Upper lobe of left lung (tissue), 6 donors: ENCODE data around the gene PUM2. TPM values are rescaled to one million over a fixed set of nuclear protein-coding genes. Genes with fewer than 3 reads are reported as not detected.

Source experiments
- ATAC-seq, 2 donors: fragments of 200-7000 bp; cut with Tn5 transposase; one replicate each; pipeline ENCODE4 v1.9.1; 2022; ENCODE audit warnings: mild to moderate bottlenecking in 2 of 2, moderate library complexity in 2 of 2; ENCODE audit not compliant: low FRiP score in 2 of 2
- DNase-seq, 2 donors: peaks; one replicate each; pipeline ENCODE4 v3.0.0-alpha.2; 2019 to 2020
- H3K27ac ChIP-seq, 4 donors: fragments of 200-600 bp; sonication (generic); one replicate each; pipeline ENCODE4 v1.5.1; 2016 to 2019
- H3K27me3 ChIP-seq, 4 donors: fragments of 200-600 bp; sonication (generic); one replicate each; pipeline ENCODE4 v1.5.1; 2017 to 2019
- H3K36me3 ChIP-seq, 4 donors: fragments of 200-600 bp; sonication (generic); one replicate each; pipeline ENCODE4 v1.5.1; 2016 to 2019
- H3K4me1 ChIP-seq, 4 donors: fragments of 200-600 bp; sonication (generic); one replicate each; pipeline ENCODE4 v1.5.1; 2018 to 2019
- H3K4me3 ChIP-seq, 4 donors: fragments of 200-600 bp; sonication (generic); one replicate each; pipeline ENCODE4 v1.5.1; 2017 to 2019; ENCODE audit warnings: mild to moderate bottlenecking in 2 of 4, moderate library complexity in 1 of 4
- H3K9me3 ChIP-seq, 4 donors: fragments of 200-600 bp; sonication (generic); one replicate each; pipeline ENCODE4 v1.5.1; 2018 to 2019
- EP300 ChIP-seq, 4 donors: sonication (generic); formaldehyde crosslinking; IDR thresholded peaks; one replicate each; pipeline ENCODE4 v1.5.1; 2017; ENCODE audit warnings: antibody characterized with exemption in 4 of 4, control low read depth in 2 of 4
- POLR2A ChIP-seq, 4 donors: fragments of 450-650 bp; IDR thresholded peaks; one replicate each; pipeline ENCODE4 v1.5.1; 2016 to 2017; ENCODE audit warnings: antibody characterized with exemption in 4 of 4, mild to moderate bottlenecking in 2 of 4
- POLR2AphosphoS5 ChIP-seq, 2 donors: sonication (generic); formaldehyde crosslinking; IDR thresholded peaks; one replicate each; pipeline ENCODE4 v1.5.1; 2017; ENCODE audit warnings: antibody characterized with exemption in 2 of 2
- WGBS, 2 donors: methylation state at CpG; one replicate each; pipeline ENCODE4 v1.1.5; 2017 to 2018; 5-methylcytosine and 5-hydroxymethylcytosine counted together
- total RNA-seq, 6 donors: library from RNA; depleted of rRNA in 4 of 6; stranded (reverse); fragments of >200 nt in 4 of 6; gene quantifications; one replicate each; pipeline versions ENCODE4 v1.1.0 to v1.2.1, GENCODE V29; 2016 to 2021
- TF ChIP-seq, protein P1 (sequence below), 6 experiments: fragments of 450-650 bp in 4 of 6; fragments of 200-600 bp in 2 of 6; sonication (generic) in 2 of 6; IDR thresholded peaks; one replicate each; pipeline ENCODE4 v1.5.1; 2016 to 2019; ENCODE audit warnings: antibody characterized with exemption in 6 of 6
- donor health status: DM: no; HTN: no; CAD: no; lungs with moderate emphysema.
- donor health status: DM: no; HTN: yes; CAD: no; lungs with severe emphysema.

The PUM2 gene
- total RNA-seq, 6 donors from 2014 or later: 33.1 to 114 (median 86.6) TPM

DNA sequence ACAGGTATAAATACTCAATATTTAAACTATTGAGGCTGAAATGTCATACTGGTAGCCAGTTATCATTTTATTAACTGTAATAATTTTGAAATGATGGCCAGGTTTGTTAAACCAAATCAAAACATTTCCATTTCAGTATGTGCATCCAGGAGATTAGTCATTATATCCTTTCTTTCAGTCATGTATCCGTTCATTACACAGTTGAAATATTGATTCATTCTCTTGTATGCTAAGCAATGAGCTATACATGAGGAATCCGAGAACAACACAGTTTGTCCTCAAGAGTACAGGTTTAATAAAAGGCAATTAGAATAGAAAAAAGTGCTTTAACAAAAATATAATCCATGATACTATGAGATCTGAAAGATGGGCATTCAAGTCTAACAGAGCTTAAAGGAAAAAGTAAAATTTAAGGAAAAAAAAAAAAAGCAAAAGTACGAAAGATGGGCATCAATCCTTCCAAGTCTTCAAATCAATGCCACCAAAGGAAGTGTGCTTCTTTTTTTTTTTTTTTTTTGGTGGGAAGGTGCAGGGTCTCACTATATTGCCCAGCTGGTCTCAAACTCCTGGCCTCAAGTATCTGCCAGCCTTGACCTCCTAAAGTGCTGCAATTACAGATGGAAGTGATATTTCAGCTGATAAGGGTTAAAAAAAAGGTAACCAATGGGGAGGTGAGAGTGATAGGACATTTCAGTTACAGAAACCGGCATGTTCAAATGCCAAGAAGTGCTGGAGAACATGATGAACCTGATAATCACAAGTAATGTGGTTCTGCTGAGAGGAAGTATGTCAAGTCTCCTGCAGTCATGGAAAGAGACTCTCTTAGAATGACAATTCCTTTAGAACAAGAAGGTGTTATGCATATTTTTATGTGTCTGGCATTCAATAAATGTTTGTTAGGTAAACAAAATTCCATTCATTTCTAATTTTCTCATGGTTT is 35.8 kb downstream of the PUM2 start:
- peaks cover 13 to 81% (median 18%) of the 10 kb centered on the region in 4 donors for H3K36me3 ChIP-seq

DNA sequence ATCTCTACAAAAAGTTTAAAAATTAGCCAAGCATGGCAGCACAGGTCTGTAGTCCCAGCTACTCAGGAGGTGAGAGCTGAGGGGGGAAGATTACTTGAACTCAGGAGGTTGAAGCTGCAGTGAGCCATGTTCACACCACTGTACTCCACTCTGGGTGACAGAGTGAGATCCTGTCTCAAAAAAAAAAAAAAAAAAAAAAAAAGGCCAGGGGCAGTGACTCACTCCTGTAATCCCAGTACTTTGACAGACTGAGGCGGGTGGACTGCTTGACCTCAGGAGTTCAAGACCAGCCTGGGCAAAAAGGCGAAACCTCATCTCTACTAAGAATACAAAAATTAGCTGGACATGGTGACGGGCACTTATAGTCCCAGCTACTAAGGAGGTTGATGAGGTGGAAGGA is 37.0 kb downstream of the PUM2 start:
- H3K27ac ChIP-seq: no peak overlapping the region
- 96 to 97% methylated on average over 3 of the region's 3 CpGs for WGBS, 2 donors
- H3K4me1 ChIP-seq: peaks cover 0 to 6% (median 0%) of the 10 kb centered on the region in 4 donors
- H3K36me3 ChIP-seq: peaks cover 13 to 76% (median 18%) of the 10 kb centered on the region in 4 donors
- no peaks in the 10 kb centered on the region for H3K27me3 ChIP-seq
- DNase-seq: no peak
- TF ChIP-seq POLR2A (IDR thresholded peaks at IDR 0.05): no peak
- no peak for TF ChIP-seq EP300 (IDR thresholded peaks at IDR 0.05)
- TF ChIP-seq, protein P1, sequence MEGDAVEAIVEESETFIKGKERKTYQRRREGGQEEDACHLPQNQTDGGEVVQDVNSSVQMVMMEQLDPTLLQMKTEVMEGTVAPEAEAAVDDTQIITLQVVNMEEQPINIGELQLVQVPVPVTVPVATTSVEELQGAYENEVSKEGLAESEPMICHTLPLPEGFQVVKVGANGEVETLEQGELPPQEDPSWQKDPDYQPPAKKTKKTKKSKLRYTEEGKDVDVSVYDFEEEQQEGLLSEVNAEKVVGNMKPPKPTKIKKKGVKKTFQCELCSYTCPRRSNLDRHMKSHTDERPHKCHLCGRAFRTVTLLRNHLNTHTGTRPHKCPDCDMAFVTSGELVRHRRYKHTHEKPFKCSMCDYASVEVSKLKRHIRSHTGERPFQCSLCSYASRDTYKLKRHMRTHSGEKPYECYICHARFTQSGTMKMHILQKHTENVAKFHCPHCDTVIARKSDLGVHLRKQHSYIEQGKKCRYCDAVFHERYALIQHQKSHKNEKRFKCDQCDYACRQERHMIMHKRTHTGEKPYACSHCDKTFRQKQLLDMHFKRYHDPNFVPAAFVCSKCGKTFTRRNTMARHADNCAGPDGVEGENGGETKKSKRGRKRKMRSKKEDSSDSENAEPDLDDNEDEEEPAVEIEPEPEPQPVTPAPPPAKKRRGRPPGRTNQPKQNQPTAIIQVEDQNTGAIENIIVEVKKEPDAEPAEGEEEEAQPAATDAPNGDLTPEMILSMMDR (IDR thresholded peaks at IDR 0.05): no peak
- no peak for TF ChIP-seq POLR2AphosphoS5 (IDR thresholded peaks at IDR 0.05)
- no peak overlapping the region for H3K4me3 ChIP-seq
- H3K9me3 ChIP-seq: no peaks in the 10 kb centered on the region
- ATAC-seq: no peak

More for the DNA sequence above, 35.8 kb downstream of the PUM2 start:
- Histone ChIP-seq H3K4me3 (no peak overlapping the region), H3K27ac (no peak overlapping the region), H3K27me3 (no peaks in the 10 kb centered on the region), H3K4me1 (peaks cover 0 to 6% (median 0%) of the 10 kb centered on the region in 4 donors), H3K9me3 (no peaks in the 10 kb centered on the region)
- WGBS, 2 donors: 82 to 85% methylated on average over 4 of the region's 4 CpGs
- TF ChIP-seq, protein P1 (IDR thresholded peaks at IDR 0.05): no peak
- TF ChIP-seq POLR2A (IDR thresholded peaks at IDR 0.05) (no peak), POLR2AphosphoS5 (IDR thresholded peaks at IDR 0.05) (no peak), EP300 (IDR thresholded peaks at IDR 0.05) (no peak)
- no peak for ATAC-seq
- no peak for DNase-seq

DNA sequence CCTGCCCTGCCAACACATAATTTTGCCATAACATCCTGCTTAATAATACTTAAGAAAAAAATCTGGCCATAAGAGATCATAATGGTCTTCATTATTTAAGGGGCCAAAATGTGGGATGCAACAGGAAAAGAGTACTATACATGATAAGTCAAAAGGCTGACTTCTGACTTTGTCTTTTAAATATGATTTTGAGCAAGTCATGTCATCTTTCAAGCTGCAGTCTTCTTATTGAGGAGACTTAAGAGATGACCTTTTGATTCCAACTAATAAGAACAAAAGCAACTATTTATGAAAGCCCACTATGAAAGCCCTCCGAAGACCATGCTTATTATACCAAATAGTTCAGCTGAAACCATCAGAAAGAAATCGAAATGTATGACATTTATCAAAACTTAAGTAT is 41.6 kb downstream of the PUM2 start:
- Histone ChIP-seq H3K4me3 (no peak overlapping the region), H3K4me1 (peaks cover 0 to under 1% (median 0%) of the 10 kb centered on the region in 4 donors), H3K27me3 (no peaks in the 10 kb centered on the region), H3K36me3 (peaks cover 16 to 77% (median 28%) of the 10 kb centered on the region in 4 donors), H3K27ac (no peak overlapping the region), H3K9me3 (no peaks in the 10 kb centered on the region)
- TF ChIP-seq POLR2AphosphoS5 (IDR thresholded peaks at IDR 0.05) (no peak), POLR2A (IDR thresholded peaks at IDR 0.05) (no peak), EP300 (IDR thresholded peaks at IDR 0.05) (no peak)
- TF ChIP-seq, protein P1 (IDR thresholded peaks at IDR 0.05): no peak
- ATAC-seq (no peak), DNase-seq (no peak)
- 92 to 94% methylated on average over 2 of the region's 2 CpGs for WGBS, 2 donors

DNA sequence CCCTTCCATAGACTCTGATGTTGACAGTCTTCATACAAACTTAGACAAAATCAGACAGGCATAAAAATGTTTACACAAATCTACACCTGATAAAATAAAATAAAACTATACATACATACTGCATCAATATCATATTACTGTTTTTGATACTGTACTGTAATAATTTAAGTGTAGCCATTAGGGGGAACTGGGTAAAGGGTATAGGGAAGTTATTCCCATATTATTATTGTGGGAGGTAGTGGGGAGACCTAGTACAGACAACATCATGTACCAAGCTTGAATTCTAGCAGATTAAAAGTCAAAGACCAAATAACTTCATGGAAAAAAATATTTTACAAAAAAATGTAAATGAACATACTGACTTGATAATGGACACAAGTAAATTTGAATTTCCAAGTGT is 43.3 kb downstream of the PUM2 start:
- Histone ChIP-seq H3K27ac (no peak overlapping the region), H3K4me3 (no peak overlapping the region), H3K9me3 (no peaks in the 10 kb centered on the region), H3K4me1 (peaks cover 0 to 4% (median 0%) of the 10 kb centered on the region in 4 donors), H3K27me3 (no peaks in the 10 kb centered on the region), H3K36me3 (peaks cover 16 to 68% (median 30%) of the 10 kb centered on the region in 4 donors)
- DNase-seq (no peak), ATAC-seq (no peak)
- TF ChIP-seq POLR2A (IDR thresholded peaks at IDR 0.05): no peak
- TF ChIP-seq EP300 (IDR thresholded peaks at IDR 0.05): no peak
- TF ChIP-seq, protein P1 (IDR thresholded peaks at IDR 0.05): no peak
- TF ChIP-seq POLR2AphosphoS5 (IDR thresholded peaks at IDR 0.05): no peak
